MCF 10A (cell line): Measurements from ENCODE around the gene PLD4. TPM values are rescaled to one million over a fixed set of nuclear protein-coding genes. Genes with fewer than 3 reads are reported as not detected.
A peak's percentile ranks its signal among the peaks of the same experiment; 100 is the strongest.

ENCODE experiments used
- BruUV-seq: library from RNA; stranded (reverse); fragments of 400-500 nt; replicated peaks from 2 replicates; lab custom pipeline; 2021; lab: Mats Ljungman, UMichigan
- CTCF ChIA-PET: fragments of 300-600 bp; sonication (Branson Sonifier 250); formaldehyde crosslinking; extraction: SDS; loops from one replicate; lab custom pipeline; 2021; ENCODE audit warnings: antibody characterized with exemption, inconsistent platforms; lab: Yijun Ruan, JAX
- POLR2A ChIA-PET: fragments of 300-600, 350-650 bp; sonication (Branson Sonifier 250); formaldehyde crosslinking; extraction: SDS; loops from one replicate; lab custom pipeline; 2020; ENCODE audit warnings: antibody characterized with exemption, inconsistent platforms; lab: Yijun Ruan, JAX
- DNase-seq: peaks from one replicate; pipeline ENCODE4 v3.0.0-alpha.2; 2018; ENCODE audit not compliant: unreplicated experiment
- H3K27ac Mint-ChIP-seq: one replicate; pipeline ENCODE4 v1.8.0; 2022; ENCODE audit warnings: mild to moderate bottlenecking, low read depth, mixed read lengths; ENCODE audit not compliant: unreplicated experiment
- H3K27me3 Mint-ChIP-seq: one replicate; pipeline ENCODE4 v1.8.0; 2022; ENCODE audit warnings: mixed read lengths; ENCODE audit not compliant: insufficient read depth, unreplicated experiment
- H3K36me3 Mint-ChIP-seq: one replicate; pipeline ENCODE4 v1.8.0; 2022; ENCODE audit warnings: mild to moderate bottlenecking, moderate library complexity, mixed read lengths; ENCODE audit not compliant: insufficient read depth, unreplicated experiment
- H3K4me1 Mint-ChIP-seq: one replicate; pipeline ENCODE4 v1.8.0; 2022; ENCODE audit warnings: mixed read lengths; ENCODE audit not compliant: insufficient read depth, unreplicated experiment
- H3K4me3 Mint-ChIP-seq: one replicate; pipeline ENCODE4 v1.8.0; 2022; ENCODE audit warnings: mild to moderate bottlenecking, moderate library complexity, mixed read lengths; ENCODE audit not compliant: unreplicated experiment
- H3K9me3 Mint-ChIP-seq: one replicate; pipeline ENCODE4 v1.8.0; 2022; ENCODE audit warnings: mixed read lengths; ENCODE audit not compliant: unreplicated experiment
- intact Hi-C: fragments of 100-400 bp; cut with micrococcal nuclease; formaldehyde crosslinking; loops from 2 replicates; pipeline ENCODE4 v1.14.1; 2022
- total RNA-seq: library from RNA; stranded (reverse); gene quantifications from 2 replicates; pipeline ENCODE4 v1.2.3, GENCODE V29; 2022
- TF ChIP-seq, protein P1 (sequence below): fragments of 200-600 bp; IDR thresholded peaks from one replicate; pipeline ENCODE4 v1.8.0; 2022; ENCODE audit warnings: antibody characterized with exemption, mild to moderate bottlenecking; ENCODE audit not compliant: unreplicated experiment

Gene PLD4
- total RNA-seq, 1 experiment from 2014 or later = not detected

DNA sequence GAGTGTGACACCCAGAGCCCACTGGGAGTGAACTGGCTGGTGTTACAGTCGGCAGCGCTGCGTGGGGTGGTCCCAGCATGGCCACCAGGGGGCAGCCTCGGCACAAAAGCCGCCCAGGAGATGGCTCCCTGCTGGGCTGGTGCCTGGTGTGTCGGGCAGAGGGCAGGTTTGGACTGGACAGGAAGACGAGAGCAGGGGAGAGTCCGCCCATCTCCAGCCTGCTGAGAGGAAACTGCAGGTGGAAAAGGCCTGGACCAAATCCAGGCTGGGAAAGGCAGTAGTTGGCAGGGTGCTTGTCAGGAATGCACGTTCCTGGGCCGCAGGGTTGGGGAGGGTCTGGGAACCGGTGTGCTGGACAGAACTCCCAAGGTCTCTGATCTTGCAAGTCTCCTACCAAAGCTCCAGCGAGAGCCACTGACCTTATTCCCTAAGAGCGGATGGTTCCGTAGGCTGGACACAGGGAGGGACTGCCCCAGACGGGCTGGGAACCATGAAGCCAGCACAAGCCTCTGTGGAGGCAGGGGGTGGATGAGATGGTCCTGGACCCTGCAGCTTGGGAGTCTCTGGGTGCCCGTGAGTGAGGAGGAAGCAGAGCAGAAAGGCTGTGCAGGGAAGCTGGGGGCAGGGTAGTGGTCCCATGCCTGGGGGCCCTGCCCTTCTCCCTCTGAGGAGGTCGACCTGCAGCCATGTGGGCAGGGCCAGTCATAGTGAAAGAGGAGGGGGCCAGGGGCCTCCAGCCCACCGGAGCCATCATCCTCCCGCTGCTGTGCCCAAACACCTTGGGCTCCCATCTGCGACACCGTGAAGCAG is 51.7 kb downstream of the PLD4 start:
- ChIA-PET POLR2A (interaction anchor here (0.8 to 11.4 kb wide), 8 partner anchors 8 to 110 kb away, joined by 3 to 636 read pairs (median 4); partner anchors contain the start of genes CDCA4 and CLBA1), CTCF (interaction anchor here (0.7 to 6.5 kb wide), 15 partner anchors 9 to 109 kb away, joined by 3 to 167 read pairs (median 7); partner anchors contain the start of genes CDCA4 and CLBA1)
- Mint-ChIP-seq H3K36me3 (peaks cover 12% of the 10 kb centered on the region), H3K4me1 (peaks cover 41% of the 10 kb centered on the region), H3K9me3 (no peaks in the 10 kb centered on the region), H3K4me3 (peak overlapping the region; percentile 97), H3K27ac (no peak overlapping the region), H3K27me3 (no peaks in the 10 kb centered on the region)
- BruUV-seq = no TSS peak
- TF ChIP-seq, protein P1, sequence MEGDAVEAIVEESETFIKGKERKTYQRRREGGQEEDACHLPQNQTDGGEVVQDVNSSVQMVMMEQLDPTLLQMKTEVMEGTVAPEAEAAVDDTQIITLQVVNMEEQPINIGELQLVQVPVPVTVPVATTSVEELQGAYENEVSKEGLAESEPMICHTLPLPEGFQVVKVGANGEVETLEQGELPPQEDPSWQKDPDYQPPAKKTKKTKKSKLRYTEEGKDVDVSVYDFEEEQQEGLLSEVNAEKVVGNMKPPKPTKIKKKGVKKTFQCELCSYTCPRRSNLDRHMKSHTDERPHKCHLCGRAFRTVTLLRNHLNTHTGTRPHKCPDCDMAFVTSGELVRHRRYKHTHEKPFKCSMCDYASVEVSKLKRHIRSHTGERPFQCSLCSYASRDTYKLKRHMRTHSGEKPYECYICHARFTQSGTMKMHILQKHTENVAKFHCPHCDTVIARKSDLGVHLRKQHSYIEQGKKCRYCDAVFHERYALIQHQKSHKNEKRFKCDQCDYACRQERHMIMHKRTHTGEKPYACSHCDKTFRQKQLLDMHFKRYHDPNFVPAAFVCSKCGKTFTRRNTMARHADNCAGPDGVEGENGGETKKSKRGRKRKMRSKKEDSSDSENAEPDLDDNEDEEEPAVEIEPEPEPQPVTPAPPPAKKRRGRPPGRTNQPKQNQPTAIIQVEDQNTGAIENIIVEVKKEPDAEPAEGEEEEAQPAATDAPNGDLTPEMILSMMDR = peak; percentile 98
- peak; percentile 93 for DNase-seq
- intact Hi-C loops = loop anchor here (1.0 to 2.0 kb wide), 2 partner anchors 69 to 304 kb away; no protein-coding TSS in a partner anchor

DNA sequence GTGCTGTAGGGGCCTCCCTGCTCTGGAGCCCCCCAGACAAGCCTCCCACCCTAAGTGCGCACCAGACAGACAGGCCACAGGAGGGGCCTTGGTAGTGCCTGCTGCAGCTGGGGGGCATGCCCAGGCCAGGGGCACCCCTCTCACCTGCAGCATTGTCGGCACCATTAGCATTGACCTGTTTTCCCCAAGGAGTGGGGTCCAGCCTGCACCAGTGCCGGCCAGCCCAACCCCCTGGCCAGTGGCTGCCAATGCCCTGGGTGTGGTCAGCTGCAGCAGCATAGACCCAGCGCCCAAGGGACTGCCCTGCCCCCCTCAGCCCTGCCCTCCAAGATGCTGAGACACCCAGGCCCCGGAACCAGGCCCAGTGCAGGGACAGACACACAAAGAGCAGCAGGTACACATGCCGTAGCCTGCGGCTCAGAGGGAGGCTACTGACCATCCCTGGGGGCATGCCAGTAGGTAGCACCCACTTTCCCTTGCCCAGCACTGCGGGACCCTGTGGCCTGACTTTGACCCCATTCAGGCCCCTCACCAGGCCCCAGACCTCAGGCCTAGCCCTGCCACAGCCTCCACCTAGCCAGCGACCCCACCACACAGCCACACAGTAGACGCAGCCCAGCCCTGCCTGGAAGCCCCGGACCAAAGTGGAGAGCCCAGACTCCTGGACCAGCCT is 52.5 kb downstream of the PLD4 start:
- H3K4me1 Mint-ChIP-seq = peaks cover 34% of the 10 kb centered on the region
- ChIA-PET POLR2A (interaction anchor here (0.8 to 11.4 kb wide), 7 partner anchors 8 to 68 kb away, joined by 3 to 636 read pairs (median 4); partner anchors contain the start of genes CDCA4 and CLBA1), CTCF (interaction anchor here (0.7 to 6.5 kb wide), 9 partner anchors 10 to 108 kb away, joined by 3 to 167 read pairs (median 7); partner anchors contain the start of gene CDCA4)
- peak; percentile 37 for DNase-seq
- TF ChIP-seq, protein P1 = no peak
- intact Hi-C loops = loop anchor here (2.0 kb wide), 1 partner anchor 304 kb away; no protein-coding TSS in a partner anchor
- peak overlapping the region; percentile 92 for H3K27ac Mint-ChIP-seq
- peak overlapping the region; percentile 97 for H3K4me3 Mint-ChIP-seq
- H3K36me3 Mint-ChIP-seq = peaks cover 10% of the 10 kb centered on the region
- TSS peak; percentile 29 for BruUV-seq
- H3K9me3 Mint-ChIP-seq = no peaks in the 10 kb centered on the region
- H3K27me3 Mint-ChIP-seq = no peaks in the 10 kb centered on the region

DNA sequence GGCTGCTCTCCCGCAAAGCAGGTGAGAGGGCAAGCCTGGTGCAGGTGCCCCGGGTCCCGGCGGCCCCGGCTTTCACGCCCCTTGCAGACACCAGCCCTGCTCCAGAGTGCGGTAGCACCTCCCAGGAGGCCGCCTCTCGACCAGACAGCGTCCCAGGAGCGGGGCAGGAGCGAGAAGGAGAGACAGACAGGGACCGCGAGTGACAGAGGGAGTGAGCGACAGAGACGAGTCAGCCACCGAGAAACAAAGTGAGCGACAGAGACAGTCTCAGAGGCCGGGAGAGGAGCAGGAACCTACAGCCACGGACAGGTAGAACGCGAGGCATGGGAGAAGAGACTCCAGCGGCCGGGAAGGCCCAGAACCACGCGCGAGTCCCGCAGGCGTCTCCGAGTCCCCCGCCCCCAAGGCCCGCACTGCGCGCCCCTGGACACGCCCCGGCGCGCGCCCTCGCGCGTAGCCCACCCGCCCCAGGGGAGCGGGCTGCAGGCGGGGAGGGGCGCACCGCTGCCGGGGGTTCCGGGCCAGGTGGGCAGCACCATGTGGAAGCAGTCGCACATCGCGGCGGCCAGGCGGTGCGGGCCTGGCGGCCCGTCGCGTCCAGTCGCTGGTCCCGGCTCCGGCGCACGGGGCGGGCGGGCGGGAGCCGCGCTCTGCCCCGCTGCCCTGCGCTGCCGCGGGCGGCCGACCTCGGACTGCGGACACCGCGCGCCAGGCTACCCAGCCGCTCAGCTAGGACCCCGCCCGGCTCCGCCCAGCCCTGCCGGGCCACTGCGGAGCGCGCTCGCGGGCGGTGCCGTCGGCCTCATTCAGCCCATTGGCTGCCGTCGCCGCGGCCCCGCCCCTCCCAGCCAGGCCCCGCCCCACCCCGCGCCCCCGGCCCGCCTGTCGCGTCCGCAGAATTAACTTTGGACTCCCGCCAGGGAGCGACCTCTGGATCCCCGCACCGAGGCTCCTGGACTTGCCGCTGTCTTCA is 53.3 kb downstream of the PLD4 start, which contains the start of gene AHNAK2:
AHNAK2 (minus strand) TSS at position 694 of the 973 bp plus-strand sequence; CDS start at position 557, 137 bp downstream.
- H3K9me3 Mint-ChIP-seq = no peaks in the 10 kb centered on the region
- peaks cover 7% of the 10 kb centered on the region for H3K36me3 Mint-ChIP-seq
- TF ChIP-seq, protein P1 = no peak
- H3K4me3 Mint-ChIP-seq = peak within 1 kb of the TSS; percentile 97
- ChIA-PET CTCF (interaction anchor here (1.2 to 6.5 kb wide), 3 partner anchors 40 to 108 kb away, joined by 6 to 167 read pairs (median 96); partner anchors contain the start of gene CDCA4), POLR2A (interaction anchor here (0.6 to 11.4 kb wide), 7 partner anchors 8 to 67 kb away, joined by 3 to 636 read pairs (median 6); partner anchors contain the start of genes CDCA4 and CLBA1)
- H3K27me3 Mint-ChIP-seq = no peaks in the 10 kb centered on the region
- peak within 1 kb of the TSS; percentile 92 for H3K27ac Mint-ChIP-seq
- peaks cover 37% of the 10 kb centered on the region for H3K4me1 Mint-ChIP-seq
- no TSS peak for BruUV-seq
- intact Hi-C loops = loop anchor here (2.0 kb wide), 1 partner anchor 303 kb away; no protein-coding TSS in a partner anchor
- peak; percentile 76 for DNase-seq
